Stimulated activated naive B cell treated with anti-CD40 and anti-IgM and Interleukin-4, amounts not matched to agents 10 μg/mL and 1 μg/mL and 100 μg/mL, for 72 hours (primary cell): ENCODE results near the gene IL1R2.

ENCODE experiments used
- ATAC-seq, 2 donors: fragments of 150-1000 bp; cut with Tn5 transposase; replicated peaks; 2 replicates each; pipeline ENCODE4 v1.10.0; 2021; ENCODE audit warnings: moderate library complexity in 1 of 2
- DNase-seq: peaks from one replicate; pipeline ENCODE4 v3.0.0; 2021
- H3K27ac Mint-ChIP-seq: one replicate; pipeline ENCODE4 v1.8.0; 2022; ENCODE audit warnings: mild to moderate bottlenecking, mixed read lengths
- H3K27me3 Mint-ChIP-seq, 2 donors: one replicate each; pipeline ENCODE4 v1.8.0; 2022; ENCODE audit warnings: mixed read lengths in 2 of 2
- H3K36me3 Mint-ChIP-seq, 2 donors: one replicate each; pipeline ENCODE4 v1.8.0; 2022; ENCODE audit warnings: mixed read lengths in 2 of 2, mild to moderate bottlenecking in 1 of 2
- H3K4me1 Mint-ChIP-seq, 2 donors: one replicate each; pipeline ENCODE4 v1.8.0; 2022; ENCODE audit warnings: mixed read lengths in 2 of 2, mild to moderate bottlenecking in 1 of 2
- H3K4me3 Mint-ChIP-seq, 2 donors: one replicate each; pipeline ENCODE4 v1.8.0; 2022; ENCODE audit warnings: mild to moderate bottlenecking in 2 of 2, mixed read lengths in 2 of 2, moderate library complexity in 1 of 2
- H3K9me3 Mint-ChIP-seq, 2 donors: one replicate each; pipeline ENCODE4 v1.8.0; 2022; ENCODE audit warnings: mixed read lengths in 2 of 2, mild to moderate bottlenecking in 1 of 2

Gene IL1R2

GRCh38 chr2:102041351-102041750, 49.6 kb downstream of the IL1R2 start:
- peak; percentile 78 to 81 for ATAC-seq
- Mint-ChIP-seq H3K27me3 (peaks cover 55 to 67% of the 10 kb centered on the region in 2 donors), H3K9me3 (no peaks in the 10 kb centered on the region), H3K27ac (no peak overlapping the region), H3K4me1 (peaks cover 18 to 22% of the 10 kb centered on the region in 2 donors), H3K36me3 (no peaks in the 10 kb centered on the region), H3K4me3 (no peak overlapping the region)
- peak; percentile 35 for DNase-seq

GRCh38 chr2:102042196-102043081, 50.7 kb downstream of the IL1R2 start:
- Mint-ChIP-seq H3K36me3 (no peaks in the 10 kb centered on the region), H3K9me3 (no peaks in the 10 kb centered on the region), H3K27ac (no peak overlapping the region), H3K4me3 (peak overlapping the region in 1 of 2 donors; percentile 14), H3K27me3 (peaks cover 64 to 78% of the 10 kb centered on the region in 2 donors), H3K4me1 (peaks cover 18 to 22% of the 10 kb centered on the region in 2 donors)
- no peak for DNase-seq
- ATAC-seq: peak; percentile 42 to 56

- no peak for DNase-seq
- no peak overlapping the region for H3K27ac Mint-ChIP-seq
Observed at GRCh38 chr2:102043560-102043959, 51.8 kb downstream of the IL1R2 start.

GRCh38 chr2:102044235-102044896, 52.6 kb downstream of the IL1R2 start:
- Mint-ChIP-seq H3K27ac (no peak overlapping the region), H3K4me3 (no peak overlapping the region), H3K36me3 (no peaks in the 10 kb centered on the region), H3K4me1 (peaks cover 18 to 22% of the 10 kb centered on the region in 2 donors), H3K9me3 (peaks cover 0 to 1% of the 10 kb centered on the region in 2 donors), H3K27me3 (peaks cover 74 to 84% of the 10 kb centered on the region in 2 donors)
- no peak for ATAC-seq
- no peak for DNase-seq

More at GRCh38 chr2:102043560-102043959, 51.8 kb downstream of the IL1R2 start:
- Mint-ChIP-seq H3K9me3 (peaks cover 0 to 1% of the 10 kb centered on the region in 2 donors), H3K36me3 (no peaks in the 10 kb centered on the region), H3K4me1 (peaks cover 18 to 22% of the 10 kb centered on the region in 2 donors), H3K4me3 (no peak overlapping the region), H3K27me3 (peaks cover 72 to 87% of the 10 kb centered on the region in 2 donors)
- no peak for ATAC-seq

- no peak for ATAC-seq
- peaks cover 18 to 22% of the 10 kb centered on the region in 2 donors for H3K4me1 Mint-ChIP-seq
- no peak for DNase-seq
- peaks cover 0 to 1% of the 10 kb centered on the region in 2 donors for H3K9me3 Mint-ChIP-seq
- no peaks in the 10 kb centered on the region for H3K36me3 Mint-ChIP-seq
- no peak overlapping the region for H3K4me3 Mint-ChIP-seq
- peaks cover 70 to 77% of the 10 kb centered on the region in 2 donors for H3K27me3 Mint-ChIP-seq
- no peak overlapping the region for H3K27ac Mint-ChIP-seq
Observed at GRCh38 chr2:102044967-102045489, 53.3 kb downstream of the IL1R2 start.

GRCh38 chr2:102045697-102046096, 53.9 kb downstream of the IL1R2 start:
- Mint-ChIP-seq H3K27me3 (peaks cover 63 to 71% of the 10 kb centered on the region in 2 donors), H3K4me3 (no peak overlapping the region), H3K9me3 (peaks cover 0 to 1% of the 10 kb centered on the region in 2 donors), H3K4me1 (peaks cover 16 to 20% of the 10 kb centered on the region in 2 donors), H3K27ac (no peak overlapping the region), H3K36me3 (no peaks in the 10 kb centered on the region)
- ATAC-seq (no peak), DNase-seq (no peak)

- peaks cover 61 to 66% of the 10 kb centered on the region in 2 donors for H3K27me3 Mint-ChIP-seq
- peaks cover 12 to 13% of the 10 kb centered on the region in 2 donors for H3K4me1 Mint-ChIP-seq
- no peaks in the 10 kb centered on the region for H3K36me3 Mint-ChIP-seq
- no peak overlapping the region for H3K27ac Mint-ChIP-seq
- H3K9me3 Mint-ChIP-seq: peaks cover 0 to 1% of the 10 kb centered on the region in 2 donors
- DNase-seq (no peak), ATAC-seq (no peak)
- no peak overlapping the region for H3K4me3 Mint-ChIP-seq
Observed at GRCh38 chr2:102046135-102046986, 54.6 kb downstream of the IL1R2 start.

GRCh38 chr2:102048465-102048864, 56.7 kb downstream of the IL1R2 start:
- no peak for ATAC-seq
- DNase-seq: no peak
- peaks cover 0 to 1% of the 10 kb centered on the region in 2 donors for H3K9me3 Mint-ChIP-seq
- H3K4me1 Mint-ChIP-seq: peaks cover 0 to 2% of the 10 kb centered on the region in 2 donors
- H3K27me3 Mint-ChIP-seq: peaks cover 55 to 58% of the 10 kb centered on the region in 2 donors
- H3K27ac Mint-ChIP-seq: no peak overlapping the region
- no peak overlapping the region for H3K4me3 Mint-ChIP-seq
- no peaks in the 10 kb centered on the region for H3K36me3 Mint-ChIP-seq

GRCh38 chr2:102049756-102050443, 58.1 kb downstream of the IL1R2 start:
- Mint-ChIP-seq H3K27me3 (peaks cover 45 to 46% of the 10 kb centered on the region in 2 donors), H3K4me1 (no peaks in the 10 kb centered on the region), H3K4me3 (no peak overlapping the region), H3K36me3 (no peaks in the 10 kb centered on the region), H3K27ac (no peak overlapping the region), H3K9me3 (peaks cover 0 to 1% of the 10 kb centered on the region in 2 donors)
- ATAC-seq (no peak), DNase-seq (no peak)

GRCh38 chr2:102050854-102051391, 59.2 kb downstream of the IL1R2 start:
- peaks cover 0 to 1% of the 10 kb centered on the region in 2 donors for H3K9me3 Mint-ChIP-seq
- no peak overlapping the region for H3K4me3 Mint-ChIP-seq
- no peaks in the 10 kb centered on the region for H3K36me3 Mint-ChIP-seq
- no peak for ATAC-seq
- no peak for DNase-seq
- no peak overlapping the region for H3K27ac Mint-ChIP-seq
- H3K4me1 Mint-ChIP-seq: peaks cover 2 to 6% of the 10 kb centered on the region in 2 donors
- H3K27me3 Mint-ChIP-seq: peaks cover 38 to 43% of the 10 kb centered on the region in 2 donors

GRCh38 chr2:102051692-102052277, 60.0 kb downstream of the IL1R2 start:
- no peak overlapping the region for H3K27ac Mint-ChIP-seq
- no peak overlapping the region for H3K4me3 Mint-ChIP-seq
- H3K9me3 Mint-ChIP-seq: peaks cover 0 to 1% of the 10 kb centered on the region in 2 donors
- H3K27me3 Mint-ChIP-seq: peaks cover 31 to 36% of the 10 kb centered on the region in 2 donors
- H3K4me1 Mint-ChIP-seq: peaks cover 2 to 6% of the 10 kb centered on the region in 2 donors
- DNase-seq (no peak), ATAC-seq (no peak)
- no peaks in the 10 kb centered on the region for H3K36me3 Mint-ChIP-seq

GRCh38 chr2:102052365-102052764, 60.6 kb downstream of the IL1R2 start:
- H3K4me1 Mint-ChIP-seq: peaks cover 2 to 6% of the 10 kb centered on the region in 2 donors
- H3K9me3 Mint-ChIP-seq: peaks cover 0 to 1% of the 10 kb centered on the region in 2 donors
- H3K4me3 Mint-ChIP-seq: no peak overlapping the region
- H3K27ac Mint-ChIP-seq: no peak overlapping the region
- ATAC-seq (no peak), DNase-seq (no peak)
- H3K27me3 Mint-ChIP-seq: peaks cover 28 to 34% of the 10 kb centered on the region in 2 donors
- no peaks in the 10 kb centered on the region for H3K36me3 Mint-ChIP-seq

- H3K9me3 Mint-ChIP-seq: no peaks in the 10 kb centered on the region
- H3K4me3 Mint-ChIP-seq: no peak overlapping the region
- peaks cover 5 to 13% of the 10 kb centered on the region in 2 donors for H3K4me1 Mint-ChIP-seq
- no peaks in the 10 kb centered on the region for H3K36me3 Mint-ChIP-seq
- ATAC-seq (no peak), DNase-seq (no peak)
- peaks cover 21 to 27% of the 10 kb centered on the region in 2 donors for H3K27me3 Mint-ChIP-seq
- H3K27ac Mint-ChIP-seq: no peak overlapping the region
Observed at GRCh38 chr2:102053096-102053495, 61.3 kb downstream of the IL1R2 start.
